PC-9 (cell line): Measurements from ENCODE around the gene TIMM23.

ENCODE experiments used
- EZH2 ChIP-seq: fragments of 200-600 bp; sonication (generic); IDR thresholded peaks from 2 replicates; pipeline ENCODE4 v1.8.0; 2017; ENCODE audit warnings: antibody characterized with exemption, low read depth
- TF ChIP-seq, protein P1 (sequence below): fragments of 200-600 bp; sonication (generic); conservative IDR thresholded peaks from 2 replicates; pipeline ENCODE4 v1.6.1; 2017; ENCODE audit warnings: mixed run types, antibody characterized with exemption, mild to moderate bottlenecking, moderate library complexity

DNA sequence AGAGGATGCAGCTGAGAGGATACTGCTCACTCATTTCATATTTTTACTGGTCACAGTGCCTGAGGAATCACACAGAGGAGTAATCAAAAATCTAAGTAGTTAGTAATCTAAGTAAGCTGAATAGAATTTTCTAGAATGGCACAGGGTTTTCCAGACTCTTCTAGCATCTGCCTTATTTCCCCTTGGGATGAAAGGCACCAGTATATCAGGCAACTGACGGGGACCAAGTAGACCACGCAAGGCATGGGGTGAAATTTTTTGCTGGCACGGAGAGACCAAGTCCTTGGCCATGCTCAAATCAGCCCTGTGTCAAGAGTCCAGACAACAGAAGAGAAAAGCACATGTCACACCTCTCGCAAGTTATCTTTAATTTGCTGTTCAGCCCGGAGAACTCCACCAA, 43.9 kb downstream of the TIMM23 start:
- TF ChIP-seq, protein P1, sequence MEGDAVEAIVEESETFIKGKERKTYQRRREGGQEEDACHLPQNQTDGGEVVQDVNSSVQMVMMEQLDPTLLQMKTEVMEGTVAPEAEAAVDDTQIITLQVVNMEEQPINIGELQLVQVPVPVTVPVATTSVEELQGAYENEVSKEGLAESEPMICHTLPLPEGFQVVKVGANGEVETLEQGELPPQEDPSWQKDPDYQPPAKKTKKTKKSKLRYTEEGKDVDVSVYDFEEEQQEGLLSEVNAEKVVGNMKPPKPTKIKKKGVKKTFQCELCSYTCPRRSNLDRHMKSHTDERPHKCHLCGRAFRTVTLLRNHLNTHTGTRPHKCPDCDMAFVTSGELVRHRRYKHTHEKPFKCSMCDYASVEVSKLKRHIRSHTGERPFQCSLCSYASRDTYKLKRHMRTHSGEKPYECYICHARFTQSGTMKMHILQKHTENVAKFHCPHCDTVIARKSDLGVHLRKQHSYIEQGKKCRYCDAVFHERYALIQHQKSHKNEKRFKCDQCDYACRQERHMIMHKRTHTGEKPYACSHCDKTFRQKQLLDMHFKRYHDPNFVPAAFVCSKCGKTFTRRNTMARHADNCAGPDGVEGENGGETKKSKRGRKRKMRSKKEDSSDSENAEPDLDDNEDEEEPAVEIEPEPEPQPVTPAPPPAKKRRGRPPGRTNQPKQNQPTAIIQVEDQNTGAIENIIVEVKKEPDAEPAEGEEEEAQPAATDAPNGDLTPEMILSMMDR = no peak
- no peak for TF ChIP-seq EZH2
